Thyroid gland (tissue), 4 donors: Measurements from ENCODE around the gene ZBTB44. TPM values are rescaled to one million over a fixed set of nuclear protein-coding genes. Genes with fewer than 3 reads are reported as not detected.

Experiments used
- DNase-seq, 2 donors: peaks; one replicate each; pipeline ENCODE4 v3.0.0-alpha.2; 2019
- H3K27ac ChIP-seq, 3 donors: fragments of 200-600 bp; sonication (generic); 1 replicate in 2 of 3; 2 replicates in 1 of 3; pipeline ENCODE4 v1.5.1; 2016 to 2019; ENCODE audit warnings: mild to moderate bottlenecking in 1 of 3, moderate library complexity in 1 of 3
- H3K27me3 ChIP-seq: fragments of 200-600 bp; sonication (generic); one replicate; pipeline ENCODE4 v1.5.1; 2019
- H3K36me3 ChIP-seq, 2 donors: fragments of 200-600 bp; sonication (generic); one replicate each; pipeline ENCODE4 v1.5.1; 2016 to 2019
- H3K4me1 ChIP-seq, 2 donors: fragments of 200-600 bp; sonication (generic); one replicate each; pipeline ENCODE4 v1.5.1; 2017 to 2019
- H3K4me3 ChIP-seq, 3 donors: fragments of 200-600 bp; sonication (generic); replicated peaks in 1 of 3; 1 replicate in 2 of 3; 2 replicates in 1 of 3; pipeline ENCODE4 v1.5.1; 2016; ENCODE audit warnings: mild to moderate bottlenecking in 1 of 3
- H3K9me3 ChIP-seq: fragments of 200-600 bp; sonication (generic); one replicate; pipeline ENCODE4 v1.5.1; 2017
- POLR2A ChIP-seq, 2 donors: fragments of 450-650 bp; IDR thresholded peaks; one replicate each; pipeline ENCODE4 v1.6.1; 2017; ENCODE audit warnings: antibody characterized with exemption in 2 of 2, mild to moderate bottlenecking in 2 of 2, moderate library complexity in 1 of 2
- WGBS, 2 donors: methylation state at CpG; one replicate each; pipeline ENCODE4 v1.1.5; 2017; 5-methylcytosine and 5-hydroxymethylcytosine counted together
- intact Hi-C: fragments of 100-400 bp; cut with DNase I; formaldehyde crosslinking; loops from one replicate; pipeline ENCODE4 v1.15.1; 2023
- total RNA-seq, 4 donors: library from RNA; depleted of rRNA; stranded (reverse); fragments of >200 nt; gene quantifications; one replicate each; pipeline ENCODE4 v1.2.3, GENCODE V29; 2016
- TF ChIP-seq, protein P1 (sequence below), 6 experiments: fragments of 200-600 bp in 3 of 6; fragments of 450-650 bp in 3 of 6; sonication (generic) in 3 of 6; IDR thresholded peaks; one replicate each; pipeline ENCODE4 v1.5.1; 2016 to 2019; ENCODE audit warnings: antibody characterized with exemption in 6 of 6, mild to moderate bottlenecking in 2 of 6, inconsistent platforms in 1 of 6, moderate library complexity in 1 of 6

ZBTB44 gene
- total RNA-seq, 4 donors from 2014 or later, result 57.9 to 85.9 (median 58.8) TPM

DNA sequence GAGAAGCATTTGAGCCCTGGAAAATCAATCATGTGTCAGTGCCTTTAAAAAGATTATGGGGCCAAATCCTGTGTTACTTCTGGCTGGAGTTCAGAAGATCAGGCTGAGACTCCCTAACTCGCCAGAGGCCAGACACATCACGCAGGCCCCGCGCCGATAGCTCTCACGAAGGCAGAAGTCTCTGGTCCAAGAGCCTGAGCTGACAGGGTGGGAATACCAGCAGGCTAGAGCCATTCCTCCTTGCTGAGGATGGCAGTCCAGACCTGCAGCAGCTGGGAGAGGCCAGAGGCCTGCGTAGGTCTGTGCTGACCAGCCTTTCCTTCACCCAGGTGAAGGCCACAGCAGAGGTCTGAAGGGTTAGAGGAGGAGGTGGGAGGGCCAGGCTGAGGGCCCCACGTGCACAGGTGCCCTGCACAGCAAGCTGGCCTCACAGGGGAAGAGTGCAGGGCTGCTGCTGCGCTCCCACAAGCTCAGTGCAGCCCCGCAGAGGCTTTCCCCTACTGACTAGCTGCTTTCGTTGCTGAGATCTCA is 102.2 kb downstream of the ZBTB44 start:
- Histone ChIP-seq H3K27me3 (no peaks in the 10 kb centered on the region), H3K36me3 (peaks cover 0 to 9% of the 10 kb centered on the region in 2 donors), H3K9me3 (no peaks in the 10 kb centered on the region), H3K4me1 (peaks cover 0 to 4% of the 10 kb centered on the region in 2 donors), H3K4me3 (no peak overlapping the region), H3K27ac (no peak overlapping the region)
- WGBS, 2 donors, result 76 to 79% methylated on average over 9 to 11 of the region's 11 CpGs
- intact Hi-C loops, result loop anchor here (10.0 kb wide), 1 partner anchor 212 kb away; the partner anchor contains the start of gene ADAMTS8
- TF ChIP-seq, protein P1, sequence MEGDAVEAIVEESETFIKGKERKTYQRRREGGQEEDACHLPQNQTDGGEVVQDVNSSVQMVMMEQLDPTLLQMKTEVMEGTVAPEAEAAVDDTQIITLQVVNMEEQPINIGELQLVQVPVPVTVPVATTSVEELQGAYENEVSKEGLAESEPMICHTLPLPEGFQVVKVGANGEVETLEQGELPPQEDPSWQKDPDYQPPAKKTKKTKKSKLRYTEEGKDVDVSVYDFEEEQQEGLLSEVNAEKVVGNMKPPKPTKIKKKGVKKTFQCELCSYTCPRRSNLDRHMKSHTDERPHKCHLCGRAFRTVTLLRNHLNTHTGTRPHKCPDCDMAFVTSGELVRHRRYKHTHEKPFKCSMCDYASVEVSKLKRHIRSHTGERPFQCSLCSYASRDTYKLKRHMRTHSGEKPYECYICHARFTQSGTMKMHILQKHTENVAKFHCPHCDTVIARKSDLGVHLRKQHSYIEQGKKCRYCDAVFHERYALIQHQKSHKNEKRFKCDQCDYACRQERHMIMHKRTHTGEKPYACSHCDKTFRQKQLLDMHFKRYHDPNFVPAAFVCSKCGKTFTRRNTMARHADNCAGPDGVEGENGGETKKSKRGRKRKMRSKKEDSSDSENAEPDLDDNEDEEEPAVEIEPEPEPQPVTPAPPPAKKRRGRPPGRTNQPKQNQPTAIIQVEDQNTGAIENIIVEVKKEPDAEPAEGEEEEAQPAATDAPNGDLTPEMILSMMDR (IDR thresholded peaks at IDR 0.05), result no peak
- TF ChIP-seq POLR2A (IDR thresholded peaks at IDR 0.05), result no peak
- DNase-seq, result peak in 1 of 2 donors; percentile 5

DNA sequence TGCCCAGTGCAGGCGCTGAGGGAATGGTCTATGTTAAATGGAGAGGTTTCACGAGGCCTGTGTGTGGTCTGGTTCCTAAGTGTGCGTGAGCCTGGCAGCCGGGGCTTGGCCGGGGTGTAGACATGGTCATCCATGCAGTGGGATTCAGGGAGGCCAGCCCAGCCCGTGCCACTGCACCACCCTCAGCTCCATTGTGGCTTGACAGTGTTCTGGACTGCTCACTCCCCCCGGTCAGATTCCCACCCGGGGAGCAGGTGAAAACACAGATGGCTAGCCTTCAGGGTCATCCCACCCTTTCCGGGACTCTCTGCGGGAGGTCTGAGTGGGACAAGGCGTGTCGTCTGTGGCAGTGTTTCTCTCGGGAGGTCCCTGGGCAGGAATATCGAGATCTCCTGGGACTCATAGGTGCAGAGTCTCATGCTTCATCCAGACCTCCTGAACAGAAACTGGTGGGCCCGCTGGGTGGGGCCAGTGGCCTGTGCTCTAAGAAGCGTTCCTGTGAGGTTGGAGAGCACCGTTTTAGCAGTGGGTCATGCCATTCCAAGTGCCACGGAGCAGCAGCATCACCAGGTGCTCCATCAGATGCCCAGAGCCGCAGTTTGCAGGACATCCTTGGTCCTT is 102.8 kb downstream of the ZBTB44 start:
- WGBS, 2 donors, result 91% methylated on average over 16 to 18 of the region's 19 CpGs
- intact Hi-C loops, result loop anchor here (10.0 kb wide), 1 partner anchor 213 kb away; the partner anchor contains the start of gene ADAMTS8
- no peaks in the 10 kb centered on the region for H3K27me3 ChIP-seq
- no peaks in the 10 kb centered on the region for H3K9me3 ChIP-seq
- DNase-seq, result peak in 1 of 2 donors; percentile 1
- H3K27ac ChIP-seq, result no peak overlapping the region
- TF ChIP-seq POLR2A (IDR thresholded peaks at IDR 0.05), result no peak
- TF ChIP-seq, protein P1 (IDR thresholded peaks at IDR 0.05), result no peak
- H3K4me3 ChIP-seq, result no peak overlapping the region
- peaks cover 0 to 4% of the 10 kb centered on the region in 2 donors for H3K4me1 ChIP-seq
- peaks cover 0 to 9% of the 10 kb centered on the region in 2 donors for H3K36me3 ChIP-seq

DNA sequence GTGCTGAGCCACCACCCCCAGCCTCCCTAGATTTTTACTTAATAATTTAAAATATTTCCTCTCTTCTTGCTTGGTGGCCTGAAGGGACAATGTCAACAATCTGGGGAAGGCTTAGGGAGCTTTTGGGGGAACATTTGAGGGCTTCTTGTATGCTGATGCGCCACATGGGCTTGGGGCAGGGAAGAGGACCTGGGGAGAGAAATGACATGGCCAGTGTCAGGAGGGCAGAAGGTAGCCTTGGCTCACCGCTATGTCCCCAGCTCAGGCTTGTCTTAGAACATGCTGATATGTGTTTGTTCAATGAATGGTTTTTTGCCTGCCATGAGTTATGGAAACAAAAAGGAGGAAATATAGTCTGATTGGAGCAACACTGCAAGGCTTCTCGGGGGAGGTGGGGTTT is 103.6 kb downstream of the ZBTB44 start:
- Histone ChIP-seq H3K9me3 (no peaks in the 10 kb centered on the region), H3K27ac (no peak overlapping the region), H3K36me3 (peaks cover 0 to 9% of the 10 kb centered on the region in 2 donors), H3K27me3 (no peaks in the 10 kb centered on the region), H3K4me1 (peaks cover 0 to 4% of the 10 kb centered on the region in 2 donors), H3K4me3 (no peak overlapping the region)
- TF ChIP-seq POLR2A (IDR thresholded peaks at IDR 0.05), result no peak
- TF ChIP-seq, protein P1 (IDR thresholded peaks at IDR 0.05), result no peak
- 92 to 95% methylated on average over 3 of the region's 3 CpGs for WGBS, 2 donors
- intact Hi-C loops, result loop anchor here (10.0 kb wide), 1 partner anchor 214 kb away; the partner anchor contains the start of gene ADAMTS8
- no peak for DNase-seq

DNA sequence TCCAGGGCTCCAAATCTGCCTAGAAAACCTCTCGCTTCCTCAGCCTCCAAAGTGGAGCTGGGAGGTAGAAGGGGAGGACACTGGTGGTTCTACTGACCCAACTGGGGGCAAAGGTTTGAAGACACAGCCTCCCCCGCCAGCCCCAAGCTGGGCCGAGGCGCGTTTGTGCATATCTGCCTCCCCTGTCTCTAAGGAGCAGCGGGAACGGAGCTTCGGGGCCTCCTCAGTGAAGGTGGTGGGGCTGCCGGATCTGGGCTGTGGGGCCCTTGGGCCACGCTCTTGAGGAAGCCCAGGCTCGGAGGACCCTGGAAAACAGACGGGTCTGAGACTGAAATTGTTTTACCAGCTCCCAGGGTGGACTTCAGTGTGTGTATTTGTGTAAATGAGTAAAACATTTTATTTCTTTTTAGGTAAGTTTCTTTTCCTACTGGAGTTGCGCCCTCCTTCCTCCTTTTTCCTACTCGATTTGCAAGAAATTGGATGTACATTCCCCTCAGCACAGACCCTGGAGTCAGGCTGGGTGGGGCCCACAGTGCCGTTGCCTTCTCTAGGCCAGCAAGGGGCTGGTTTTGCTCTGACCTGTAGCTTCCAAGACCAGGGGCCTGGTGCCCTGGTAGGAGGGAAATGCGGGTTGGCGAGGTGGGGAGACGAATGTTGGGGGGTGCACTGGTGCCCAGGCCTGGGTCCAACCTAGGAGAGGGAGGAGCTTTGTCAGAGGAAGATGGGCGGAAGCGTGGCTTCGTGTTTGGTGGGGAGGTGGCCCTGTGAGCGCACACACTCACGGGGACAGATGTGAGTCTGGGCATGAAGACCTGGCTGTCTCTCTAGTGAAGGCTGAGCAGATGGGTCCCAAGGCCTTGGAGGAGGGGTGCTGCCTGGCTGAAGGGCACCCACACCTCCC is 104.5 kb downstream of the ZBTB44 start:
- Histone ChIP-seq H3K4me3 (no peak overlapping the region), H3K27ac (no peak overlapping the region), H3K36me3 (peaks cover 0 to 9% of the 10 kb centered on the region in 2 donors), H3K9me3 (no peaks in the 10 kb centered on the region), H3K4me1 (peaks cover 0 to 4% of the 10 kb centered on the region in 2 donors), H3K27me3 (no peaks in the 10 kb centered on the region)
- DNase-seq, result peak in 1 of 2 donors; percentile 2
- TF ChIP-seq, protein P1 (IDR thresholded peaks at IDR 0.05), result no peak
- TF ChIP-seq POLR2A (IDR thresholded peaks at IDR 0.05), result no peak
- intact Hi-C loops, result loop anchor here (10.0 kb wide), 1 partner anchor 215 kb away; the partner anchor contains the start of gene ADAMTS8
- 85 to 91% methylated on average over 22 to 23 of the region's 23 CpGs for WGBS, 2 donors
